Endothelial cell of umbilical vein (primary cell): Measurements from ENCODE around the gene RPS24.

Experiments
- EZH2 ChIP-seq: IDR thresholded peaks from 2 replicates; pipeline ENCODE4 v1.6.1; 2012; ENCODE audit warnings: borderline replicate concordance, low read depth, mild to moderate bottlenecking, moderate library complexity, low read length, inconsistent platforms; ENCODE audit not compliant: severe bottlenecking
- FOS ChIP-seq: IDR thresholded peaks from 2 replicates; pipeline ENCODE4 v1.6.1; 2011; ENCODE audit warnings: mild to moderate bottlenecking, low read length, moderate library complexity, borderline replicate concordance; ENCODE audit not compliant: insufficient read depth
- JUN ChIP-seq: IDR thresholded peaks from 2 replicates; pipeline ENCODE4 v1.6.1; 2011; ENCODE audit warnings: borderline replicate concordance, low read depth; ENCODE audit not compliant: insufficient read length, insufficient read depth
- MYC ChIP-seq: IDR thresholded peaks from one replicate; pipeline ENCODE4 v1.6.1; 2011; ENCODE audit warnings: mild to moderate bottlenecking, low read depth, low read length
- POLR2A ChIP-seq: IDR thresholded peaks from 2 replicates; pipeline ENCODE4 v1.6.1; 2012; ENCODE audit warnings: low read depth, mild to moderate bottlenecking, control low read depth, low read length
- POLR2AphosphoS5 ChIP-seq: IDR thresholded peaks from 2 replicates; pipeline ENCODE4 v1.6.1; 2012; ENCODE audit warnings: low read depth, mild to moderate bottlenecking, control low read depth, low read length, moderate library complexity; ENCODE audit not compliant: insufficient read depth
- TF ChIP-seq, protein P1 (sequence below), 2 donors: IDR thresholded peaks; 1 replicate in 1 of 2; 2 replicates in 1 of 2; pipeline ENCODE4 v1.5.1; 2011; ENCODE audit warnings: low read length in 2 of 2, mild to moderate bottlenecking in 2 of 2, moderate library complexity in 2 of 2, control low read depth in 1 of 2, inconsistent platforms in 1 of 2, low read depth in 1 of 2; ENCODE audit not compliant: insufficient read depth in 1 of 2; ENCODE audit errors: extremely low read depth in 1 of 2
- TF ChIP-seq, protein P2 (sequence below): IDR thresholded peaks from 2 replicates; pipeline ENCODE4 v1.6.1; 2011; ENCODE audit not compliant: insufficient read depth, insufficient read length

DNA sequence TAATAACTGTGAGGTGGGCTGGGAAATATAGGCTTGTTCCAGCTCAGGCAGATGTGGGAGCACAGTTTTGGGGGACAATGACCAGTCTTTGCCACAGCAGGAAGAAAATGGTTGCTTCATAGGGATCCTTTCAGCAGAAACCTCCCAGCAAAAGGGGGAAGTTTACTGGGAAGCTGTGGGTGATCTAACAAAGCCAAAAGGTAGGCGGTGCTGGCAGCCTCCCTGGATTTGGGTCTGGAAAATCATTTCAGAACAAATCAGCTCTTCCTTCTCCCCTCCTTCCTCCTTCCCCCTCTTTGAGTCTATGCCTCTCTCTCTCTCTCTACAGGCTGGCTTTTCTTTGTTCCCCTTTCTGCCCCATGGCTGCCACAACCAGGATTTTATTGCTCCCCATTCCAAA lies 16.2 kb downstream of the RPS24 start:
- TF ChIP-seq POLR2AphosphoS5 (no peak), JUN (no peak), POLR2A (no peak), EZH2 (no peak), MYC (no peak), FOS (no peak)
- TF ChIP-seq, protein P1, sequence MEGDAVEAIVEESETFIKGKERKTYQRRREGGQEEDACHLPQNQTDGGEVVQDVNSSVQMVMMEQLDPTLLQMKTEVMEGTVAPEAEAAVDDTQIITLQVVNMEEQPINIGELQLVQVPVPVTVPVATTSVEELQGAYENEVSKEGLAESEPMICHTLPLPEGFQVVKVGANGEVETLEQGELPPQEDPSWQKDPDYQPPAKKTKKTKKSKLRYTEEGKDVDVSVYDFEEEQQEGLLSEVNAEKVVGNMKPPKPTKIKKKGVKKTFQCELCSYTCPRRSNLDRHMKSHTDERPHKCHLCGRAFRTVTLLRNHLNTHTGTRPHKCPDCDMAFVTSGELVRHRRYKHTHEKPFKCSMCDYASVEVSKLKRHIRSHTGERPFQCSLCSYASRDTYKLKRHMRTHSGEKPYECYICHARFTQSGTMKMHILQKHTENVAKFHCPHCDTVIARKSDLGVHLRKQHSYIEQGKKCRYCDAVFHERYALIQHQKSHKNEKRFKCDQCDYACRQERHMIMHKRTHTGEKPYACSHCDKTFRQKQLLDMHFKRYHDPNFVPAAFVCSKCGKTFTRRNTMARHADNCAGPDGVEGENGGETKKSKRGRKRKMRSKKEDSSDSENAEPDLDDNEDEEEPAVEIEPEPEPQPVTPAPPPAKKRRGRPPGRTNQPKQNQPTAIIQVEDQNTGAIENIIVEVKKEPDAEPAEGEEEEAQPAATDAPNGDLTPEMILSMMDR (IDR thresholded peaks at IDR 0.05; ENCODE audit: extremely low read depth in 1 of 2, insufficient read depth in 1 of 2, low read depth in 1 of 2, low read length in 2 of 2), result no peak
- TF ChIP-seq, protein P2, sequence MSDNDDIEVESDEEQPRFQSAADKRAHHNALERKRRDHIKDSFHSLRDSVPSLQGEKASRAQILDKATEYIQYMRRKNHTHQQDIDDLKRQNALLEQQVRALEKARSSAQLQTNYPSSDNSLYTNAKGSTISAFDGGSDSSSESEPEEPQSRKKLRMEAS, result no peak
